Adipose tissue (tissue), 3 donors: ENCODE measurements around the gene GSX2. TPM values are rescaled to one million over a fixed set of nuclear protein-coding genes. Genes with fewer than 3 reads are reported as not detected.
"Not testable (repeated sequence)": the region's sequence is repeated elsewhere in the genome, so short reads cannot be mapped to it uniquely, and the experiment has no call there.

Experiments used
- H3K27ac ChIP-seq: one replicate; pipeline ENCODE4 v1.5.1; 2013; ENCODE audit warnings: low read depth, low read length
- whole genome bisulfite sequencing, 3 donors: extraction: QIAGEN DNeasy Blood & Tissue Kit; methylation state at CpG; one replicate each; pipeline ENCODE4 v1.1.7; 2013; 5-methylcytosine and 5-hydroxymethylcytosine counted together
- polyA plus RNA-seq, 3 donors: library from polyadenylated mRNA; stranded (reverse); fragments of 200-250 nt; gene quantifications; one replicate each; pipeline ENCODE4 v1.2.3, GENCODE V29; 2013
- donor health status: healthy with polysubstance abuse.
- donor health status: Bipolar disorder and iron deficiency.
- donor health status: healthy.

Gene GSX2
- not detected for polyA plus RNA-seq

- H3K27ac ChIP-seq, result no peak within 1 kb of the TSS
- 1% methylated on average over 51 to 66 of the region's 66 CpGs for WGBS, 3 donors
Measured at GRCh38 chr4:54099748-54100574, at the start of gene GSX2. TSS of gene GSX2 (plus strand) at chr4:54100163. CDS start at chr4:54100345, 182 bp downstream.

- H3K27ac ChIP-seq, result no peak overlapping the region
- WGBS, 3 donors, result 19 to 49% (median 40%) methylated on average over 1 of the region's 1 CpG
Measured at GRCh38 chr4:54050214-54050904, 49.6 kb upstream of the GSX2 start.

- H3K27ac ChIP-seq, result not testable (repeated sequence)
- WGBS, 3 donors, result 57 to 72% (median 62%) methylated on average over 5 of the region's 5 CpGs
Measured at GRCh38 chr4:54053322-54053721, 46.6 kb upstream of the GSX2 start.

GRCh38 chr4:54054501-54054900 lies 45.5 kb upstream of the GSX2 start:
- no peak overlapping the region for H3K27ac ChIP-seq
- 96 to 100% (median 98%) methylated on average over 2 of the region's 2 CpGs for WGBS, 3 donors

- WGBS, 3 donors, result 95 to 98% (median 96%) methylated on average over 1 of the region's 1 CpG
- no peak overlapping the region for H3K27ac ChIP-seq
Measured at GRCh38 chr4:54055494-54055893, 44.5 kb upstream of the GSX2 start.

- no peak overlapping the region for H3K27ac ChIP-seq
Measured at GRCh38 chr4:54056360-54056759, 43.6 kb upstream of the GSX2 start.

- 64 to 75% (median 75%) methylated on average over 3 of the region's 3 CpGs for WGBS, 3 donors
Measured at GRCh38 chr4:54058171-54058570, 41.8 kb upstream of the GSX2 start.

GRCh38 chr4:54060116-54060515 lies 39.8 kb upstream of the GSX2 start:
- WGBS, 3 donors, result 25 to 50% (median 29%) methylated on average over 2 of the region's 2 CpGs
- no peak overlapping the region for H3K27ac ChIP-seq

More at GRCh38 chr4:54058171-54058570, 41.8 kb upstream of the GSX2 start:
- H3K27ac ChIP-seq, result no peak overlapping the region

- no peak overlapping the region for H3K27ac ChIP-seq
- 56 to 72% (median 71%) methylated on average over 3 of the region's 3 CpGs for WGBS, 3 donors
Measured at GRCh38 chr4:54061067-54061466, 38.9 kb upstream of the GSX2 start.

- no peak overlapping the region for H3K27ac ChIP-seq
- WGBS, 3 donors, result 88 to 91% (median 90%) methylated on average over 1 of the region's 1 CpG
Measured at GRCh38 chr4:54061873-54062272, 38.1 kb upstream of the GSX2 start.

GRCh38 chr4:54062392-54062791 lies 37.6 kb upstream of the GSX2 start:
- 49 to 56% (median 51%) methylated on average over 3 of the region's 3 CpGs for WGBS, 3 donors
- no peak overlapping the region for H3K27ac ChIP-seq

- 0 to 2% (median 1%) methylated on average over 4 of the region's 4 CpGs for WGBS, 3 donors
Measured at GRCh38 chr4:54063229-54063628, 36.7 kb upstream of the GSX2 start.

GRCh38 chr4:54063737-54064316 lies 36.1 kb upstream of the GSX2 start:
- peak overlapping the region; percentile 95 for H3K27ac ChIP-seq
- WGBS, 3 donors, result 0 to 1% (median 1%) methylated on average over 38 of the region's 38 CpGs

More at GRCh38 chr4:54063229-54063628, 36.7 kb upstream of the GSX2 start:
- no peak overlapping the region for H3K27ac ChIP-seq

- 0% methylated on average over 75 to 87 of the region's 87 CpGs for whole genome bisulfite sequencing, 3 donors
- peak within 1 kb of the TSS; percentile 95 for H3K27ac ChIP-seq
Measured at GRCh38 chr4:54064317-54065111, 35.4 kb upstream of the GSX2 start, which contains the start of gene CHIC2. TSS of gene CHIC2 (minus strand) at chr4:54064605. CDS start at chr4:54064300, 305 bp downstream.

- 38 to 73% (median 44%) methylated on average over 6 of the region's 6 CpGs for WGBS, 3 donors
- peak overlapping the region; percentile 65 for H3K27ac ChIP-seq
Measured at GRCh38 chr4:54065282-54066087, 34.5 kb upstream of the GSX2 start.

GRCh38 chr4:54066088-54066415 lies 33.9 kb upstream of the GSX2 start:
- 79 to 88% (median 86%) methylated on average over 2 of the region's 2 CpGs for WGBS, 3 donors

GRCh38 chr4:54066718-54067129 lies 33.2 kb upstream of the GSX2 start:
- 23 to 43% (median 35%) methylated on average over 2 of the region's 2 CpGs for WGBS, 3 donors
- H3K27ac ChIP-seq, result no peak overlapping the region

More at GRCh38 chr4:54066088-54066415, 33.9 kb upstream of the GSX2 start:
- peak overlapping the region; percentile 65 for H3K27ac ChIP-seq

GRCh38 chr4:54067166-54067565 lies 32.8 kb upstream of the GSX2 start:
- H3K27ac ChIP-seq, result no peak overlapping the region
- 37 to 64% (median 55%) methylated on average over 5 of the region's 5 CpGs for WGBS, 3 donors
